GM19467 (cell line): ENCODE results near the gene EPB41L4B.
"Not testable (repeated sequence)": the region's sequence is repeated elsewhere in the genome, so short reads cannot be mapped to it uniquely, and the experiment has no call there.

ENCODE experiments used
- ATAC-seq: cut with Tn5 transposase; IDR thresholded peaks from one replicate; pipeline ENCODE4 v1.9.1; 2021; ENCODE audit warnings: mild to moderate bottlenecking, moderate library complexity; ENCODE audit not compliant: unreplicated experiment

Gene EPB41L4B

DNA sequence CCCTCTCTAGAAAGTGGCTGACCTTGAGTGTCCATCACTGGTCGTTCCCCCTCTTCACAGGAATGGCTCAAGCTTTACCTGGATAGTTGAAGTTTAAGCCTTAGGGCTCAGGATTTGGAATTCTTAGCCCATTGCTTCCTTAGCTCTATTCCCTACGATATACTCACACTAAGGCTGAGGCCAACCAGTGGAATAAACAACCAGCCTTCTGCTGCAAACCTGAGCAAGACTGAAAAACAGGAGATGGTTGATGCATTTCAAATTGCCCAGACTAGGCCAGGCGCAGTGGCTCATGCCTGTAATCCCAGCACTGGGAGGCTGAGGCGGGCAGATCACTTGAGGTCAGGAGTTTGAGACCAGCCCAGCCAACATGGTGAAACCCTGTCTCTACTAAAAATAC is 194.2 kb downstream of the EPB41L4B start:
- not testable (repeated sequence) for ATAC-seq

- ATAC-seq, result no peak
Observed at GRCh38 chr9:109124121-109124520, 196.7 kb downstream of the EPB41L4B start.

- ATAC-seq, result no peak
Observed at GRCh38 chr9:109122726-109123621, 197.9 kb downstream of the EPB41L4B start.
